ENCODE data around the gene ABLIM3.

ABLIM3 gene

GRCh38 chr5:149279661-149280060 lies 138.4 kb downstream of the ABLIM3 start:
- TF ChIP-seq POLR2A (IDR thresholded peaks at IDR 0.05; ENCODE audit: low read depth, low read length) (no peak), SPI1 (IDR thresholded peaks at IDR 0.05; ENCODE audit: low read depth, low read length) (no peak), PAX5 (IDR thresholded peaks at IDR 0.05; ENCODE audit: insufficient read depth, low read length, severe bottlenecking) (no peak), TAF1 (IDR thresholded peaks at IDR 0.05; ENCODE audit: low read depth, low read length) (no peak), POLR2AphosphoS5 (IDR thresholded peaks at IDR 0.05; ENCODE audit: low read depth, low read length) (no peak), POU2F2 (IDR thresholded peaks at IDR 0.05; ENCODE audit: low read depth, low read length) (no peak)
- FAIRE-seq (no peak), DNase-seq (ENCODE audit: insufficient read length, low spot score) (no peak)

DNA sequence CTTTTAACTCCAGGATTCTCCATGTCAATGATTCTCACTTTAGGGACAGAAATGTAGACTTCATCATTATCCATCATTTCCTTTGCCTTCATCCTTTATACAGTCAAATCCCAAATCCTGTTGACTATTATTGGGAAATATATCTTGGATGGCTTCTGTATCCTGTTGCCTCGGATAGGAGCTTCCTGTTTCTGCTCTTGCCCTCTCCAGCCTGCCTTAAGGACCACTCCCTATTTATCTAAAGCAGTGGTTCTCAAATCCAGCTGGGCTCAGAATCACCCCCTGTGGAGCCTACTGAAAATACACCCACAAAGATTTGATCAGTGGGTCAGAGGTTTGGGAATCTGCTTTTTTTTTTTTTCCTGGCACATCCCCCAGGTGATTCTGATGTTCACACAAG lies 138.8 kb downstream of the ABLIM3 start:
- no peak for TF ChIP-seq PAX5 (IDR thresholded peaks at IDR 0.05; ENCODE audit: insufficient read depth, low read length, severe bottlenecking)
- TF ChIP-seq POLR2A (IDR thresholded peaks at IDR 0.05; ENCODE audit: low read depth, low read length) = no peak
- no peak for TF ChIP-seq POU2F2 (IDR thresholded peaks at IDR 0.05; ENCODE audit: low read depth, low read length)
- no peak for TF ChIP-seq SPI1 (IDR thresholded peaks at IDR 0.05; ENCODE audit: low read depth, low read length)
- TF ChIP-seq TAF1 (IDR thresholded peaks at IDR 0.05; ENCODE audit: low read depth, low read length) = no peak
- TF ChIP-seq POLR2AphosphoS5 (IDR thresholded peaks at IDR 0.05; ENCODE audit: low read depth, low read length) = no peak
- no peak for FAIRE-seq
- DNase-seq (ENCODE audit: insufficient read length, low spot score) = no peak

- TF ChIP-seq POU2F2 (IDR thresholded peaks at IDR 0.05; ENCODE audit: low read depth, low read length) (no peak), PAX5 (IDR thresholded peaks at IDR 0.05; ENCODE audit: insufficient read depth, low read length, severe bottlenecking) (no peak), POLR2A (IDR thresholded peaks at IDR 0.05; ENCODE audit: low read depth, low read length) (no peak), POLR2AphosphoS5 (IDR thresholded peaks at IDR 0.05; ENCODE audit: low read depth, low read length) (no peak), TAF1 (IDR thresholded peaks at IDR 0.05; ENCODE audit: low read depth, low read length) (no peak), SPI1 (IDR thresholded peaks at IDR 0.05; ENCODE audit: low read depth, low read length) (no peak)
- DNase-seq (ENCODE audit: insufficient read length, low spot score) = no peak
- no peak for FAIRE-seq
Measured at GRCh38 chr5:149280802-149281201, 139.5 kb downstream of the ABLIM3 start.

GRCh38 chr5:149282027-149282965 lies 141.0 kb downstream of the ABLIM3 start:
- TF ChIP-seq POLR2A (IDR thresholded peaks at IDR 0.05; ENCODE audit: low read depth, low read length) (no peak), SPI1 (IDR thresholded peaks at IDR 0.05; ENCODE audit: low read depth, low read length) (no peak), TAF1 (IDR thresholded peaks at IDR 0.05; ENCODE audit: low read depth, low read length) (no peak), PAX5 (IDR thresholded peaks at IDR 0.05; ENCODE audit: insufficient read depth, low read length, severe bottlenecking) (no peak), POU2F2 (IDR thresholded peaks at IDR 0.05; ENCODE audit: low read depth, low read length) (no peak), POLR2AphosphoS5 (IDR thresholded peaks at IDR 0.05; ENCODE audit: low read depth, low read length) (no peak)
- FAIRE-seq = no peak
- DNase-seq (ENCODE audit: insufficient read length, low spot score) = no peak

DNA sequence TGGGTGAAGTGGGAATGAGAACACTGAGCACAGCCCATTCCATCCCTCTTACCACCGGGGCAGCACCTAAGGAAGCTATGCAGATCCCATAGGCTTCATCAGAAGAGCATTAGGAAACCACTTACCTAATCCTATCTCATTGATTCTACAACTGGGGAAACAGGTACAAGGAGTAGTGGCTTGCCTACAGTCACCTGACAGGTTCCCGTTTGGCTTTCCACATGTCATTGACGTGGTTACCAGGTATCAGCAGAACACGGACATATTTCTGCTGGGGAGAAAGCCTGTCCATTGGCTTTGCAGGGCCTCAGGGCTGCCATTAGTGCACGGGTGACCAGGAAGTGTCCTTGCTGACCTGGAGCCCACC lies 141.7 kb downstream of the ABLIM3 start:
- FAIRE-seq (no peak), DNase-seq (ENCODE audit: insufficient read length, low spot score) (no peak)
- no peak for TF ChIP-seq POLR2A (IDR thresholded peaks at IDR 0.05; ENCODE audit: low read depth, low read length)

DNA sequence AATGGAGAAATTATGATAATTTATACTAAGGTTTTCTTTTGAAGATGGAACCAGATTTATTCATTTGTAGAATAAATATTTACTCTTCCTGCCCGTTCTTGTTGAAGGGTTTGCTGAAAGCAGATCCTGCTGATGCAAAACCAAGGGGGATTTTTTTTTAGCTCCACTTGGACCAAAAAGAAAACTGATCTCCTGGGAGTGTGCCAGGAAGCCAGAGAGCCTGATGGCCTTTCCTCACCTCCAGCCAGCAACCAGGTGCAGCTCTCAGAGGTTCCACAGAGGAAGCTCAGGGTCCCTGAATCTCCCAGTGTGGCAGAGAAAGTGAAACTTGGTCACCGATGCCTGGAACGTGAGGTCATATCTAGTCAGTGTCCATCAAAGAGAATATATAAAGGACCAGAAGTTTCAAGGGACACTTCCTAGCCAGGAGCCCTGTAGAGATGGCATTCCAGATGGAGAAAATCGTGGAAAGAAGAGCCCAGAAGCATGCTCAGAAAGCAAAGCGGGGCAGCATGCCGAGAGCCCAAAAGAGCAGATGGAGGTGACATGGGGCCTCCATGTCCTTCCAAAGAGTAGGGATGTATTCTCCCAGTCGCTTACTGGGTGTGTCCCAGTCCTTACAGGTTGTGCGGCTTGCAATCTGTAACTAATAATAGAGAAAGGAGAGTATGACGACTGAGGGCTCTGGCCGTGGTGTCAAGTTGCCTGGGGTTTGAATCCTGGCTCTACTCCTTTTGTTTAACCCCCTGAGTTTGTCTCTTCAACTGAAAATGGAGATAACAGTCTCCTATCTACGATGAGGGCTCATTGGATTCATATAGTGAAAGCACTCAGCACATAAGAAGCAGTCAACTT lies 142.6 kb downstream of the ABLIM3 start:
- TF ChIP-seq PAX5 (IDR thresholded peaks at IDR 0.05; ENCODE audit: insufficient read depth, low read length, severe bottlenecking) (no peak), SPI1 (IDR thresholded peaks at IDR 0.05; ENCODE audit: low read depth, low read length) (no peak), TAF1 (IDR thresholded peaks at IDR 0.05; ENCODE audit: low read depth, low read length) (no peak), POLR2A (IDR thresholded peaks at IDR 0.05; ENCODE audit: low read depth, low read length) (no peak)
- FAIRE-seq (no peak), DNase-seq (ENCODE audit: insufficient read length, low spot score) (no peak)

GRCh38 chr5:149284501-149284900 lies 143.2 kb downstream of the ABLIM3 start:
- DNase-seq (ENCODE audit: insufficient read length, low spot score) (no peak), FAIRE-seq (no peak)
- TF ChIP-seq PAX5 (IDR thresholded peaks at IDR 0.05; ENCODE audit: insufficient read depth, low read length, severe bottlenecking) (no peak), POLR2AphosphoS5 (IDR thresholded peaks at IDR 0.05; ENCODE audit: low read depth, low read length) (no peak), POU2F2 (IDR thresholded peaks at IDR 0.05; ENCODE audit: low read depth, low read length) (no peak), TAF1 (IDR thresholded peaks at IDR 0.05; ENCODE audit: low read depth, low read length) (no peak), POLR2A (IDR thresholded peaks at IDR 0.05; ENCODE audit: low read depth, low read length) (no peak), SPI1 (IDR thresholded peaks at IDR 0.05; ENCODE audit: low read depth, low read length) (no peak)

DNA sequence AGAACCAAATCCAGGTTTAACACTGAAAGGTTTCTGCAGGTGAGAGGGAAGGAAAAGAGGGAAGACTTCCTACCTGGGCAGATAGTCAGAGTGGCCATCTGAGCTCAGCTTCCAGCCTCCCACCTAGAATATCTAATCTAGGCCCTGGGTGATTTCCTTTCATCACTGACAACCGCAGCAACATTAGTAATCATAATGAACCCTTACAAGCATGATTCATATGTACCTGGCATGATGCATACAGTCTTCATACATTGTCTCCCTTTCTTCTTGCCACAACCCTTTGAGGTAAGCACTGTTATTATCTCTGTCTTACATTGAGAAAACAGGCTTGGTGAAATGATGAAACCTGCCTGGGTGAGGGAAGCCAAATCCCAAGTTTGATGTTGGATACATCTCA lies 143.9 kb downstream of the ABLIM3 start:
- FAIRE-seq = no peak
- no peak for DNase-seq (ENCODE audit: insufficient read length, low spot score)
- no peak for TF ChIP-seq POLR2A (IDR thresholded peaks at IDR 0.05; ENCODE audit: low read depth, low read length)
- TF ChIP-seq POU2F2 (IDR thresholded peaks at IDR 0.05; ENCODE audit: low read depth, low read length) = no peak
- TF ChIP-seq TAF1 (IDR thresholded peaks at IDR 0.05; ENCODE audit: low read depth, low read length) = no peak
- TF ChIP-seq POLR2AphosphoS5 (IDR thresholded peaks at IDR 0.05; ENCODE audit: low read depth, low read length) = no peak
- no peak for TF ChIP-seq SPI1 (IDR thresholded peaks at IDR 0.05; ENCODE audit: low read depth, low read length)
- TF ChIP-seq PAX5 (IDR thresholded peaks at IDR 0.05; ENCODE audit: insufficient read depth, low read length, severe bottlenecking) = no peak

- DNase-seq (ENCODE audit: insufficient read length, low spot score) (no peak), FAIRE-seq (no peak)
- peak; percentile 45; the same call in 1 of the 2 replicates for TF ChIP-seq SPI1 (IDR thresholded peaks at IDR 0.05; ENCODE audit: low read depth, low read length)
- no peak for TF ChIP-seq PAX5 (IDR thresholded peaks at IDR 0.05; ENCODE audit: insufficient read depth, low read length, severe bottlenecking)
Measured at GRCh38 chr5:149288436-149288835, 147.1 kb downstream of the ABLIM3 start.
